GM19239 (cell line): ENCODE results near the gene RECQL5.

Source experiments
- DNase-seq: peaks from one replicate; pipeline ENCODE4 v3.0.0; 2011; ENCODE audit warnings: low spot score; ENCODE audit not compliant: insufficient read length
- FAIRE-seq: peaks from 2 replicates; lab custom pipeline; 2011; peaks lifted over from hg19 to GRCh38; lab: Jason Lieb, UNC

The RECQL5 gene

DNA sequence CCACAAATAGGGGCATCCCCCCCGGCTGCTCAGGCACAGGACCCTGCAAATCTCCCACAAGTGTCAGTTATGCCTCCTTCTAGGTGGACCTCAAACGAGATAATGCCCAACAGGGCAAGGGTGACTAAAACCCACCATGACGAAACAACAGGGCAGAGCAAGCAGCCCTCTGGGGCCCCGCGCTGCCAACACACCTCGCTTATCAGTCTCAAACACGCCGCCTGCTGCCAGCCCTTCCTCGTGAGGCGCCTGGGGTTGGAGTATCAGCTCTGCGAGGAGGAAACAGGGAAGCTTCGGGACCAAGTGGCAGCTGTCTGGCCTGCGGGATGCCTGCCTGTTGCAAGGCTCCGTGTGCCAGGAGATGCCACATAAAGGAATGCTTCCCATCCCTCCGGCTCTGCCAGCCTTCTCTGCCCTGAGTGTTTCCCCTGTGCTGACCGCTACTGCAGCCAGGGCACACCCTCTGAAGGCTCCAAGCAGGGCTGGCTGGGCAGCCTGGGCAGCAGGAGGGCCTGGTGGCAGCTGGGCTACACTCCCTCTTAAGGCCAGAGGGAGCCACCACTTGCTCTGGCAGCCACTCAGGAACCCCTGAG, 31.2 kb downstream of the RECQL5 start:
- no peak for DNase-seq
- no peak for FAIRE-seq

DNA sequence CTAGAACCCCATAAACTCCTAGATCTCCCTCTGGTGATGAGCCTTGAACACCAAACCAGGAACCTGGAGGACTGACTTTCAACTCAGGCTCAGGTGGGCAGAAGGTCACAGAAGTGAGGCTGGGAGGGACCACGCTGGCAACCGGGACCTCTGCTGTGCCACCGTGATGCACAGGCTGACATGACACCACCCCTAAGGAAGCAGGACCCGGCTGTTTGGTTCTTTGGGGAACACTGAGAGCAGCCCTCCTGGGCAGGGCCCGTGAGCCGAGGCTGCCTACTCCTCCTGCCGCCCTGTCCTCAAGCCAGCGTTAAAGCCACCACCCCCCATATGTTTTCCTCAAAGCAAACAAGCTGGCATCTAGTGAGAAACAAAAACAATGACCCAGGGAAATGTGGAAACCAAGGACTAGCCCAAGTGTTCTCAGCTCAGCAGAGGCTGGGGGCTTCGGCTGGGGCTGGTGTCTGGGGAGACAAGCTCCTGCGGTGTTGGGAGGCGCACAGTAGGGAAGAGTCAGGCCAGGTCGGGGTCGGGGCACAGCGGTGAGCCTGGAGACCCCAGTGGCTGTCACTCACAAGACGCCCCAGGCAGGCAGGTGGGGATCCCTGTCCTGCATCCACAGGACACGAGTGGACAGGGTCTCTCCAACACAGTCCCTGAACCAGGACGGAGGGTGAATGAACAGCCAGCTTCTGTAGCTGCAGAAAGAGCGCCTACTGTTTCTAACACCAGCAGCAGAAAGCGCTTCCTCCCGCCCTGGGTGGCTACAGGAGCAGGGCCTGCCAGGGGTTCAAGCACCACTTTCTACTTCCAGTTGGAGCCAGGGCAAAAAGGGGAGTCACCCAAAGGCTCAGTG, 32.0 kb downstream of the RECQL5 start:
- no peak for FAIRE-seq
- no peak for DNase-seq

GRCh38 chr17:75634376-75634740, 32.6 kb downstream of the RECQL5 start:
- DNase-seq = no peak
- no peak for FAIRE-seq

DNA sequence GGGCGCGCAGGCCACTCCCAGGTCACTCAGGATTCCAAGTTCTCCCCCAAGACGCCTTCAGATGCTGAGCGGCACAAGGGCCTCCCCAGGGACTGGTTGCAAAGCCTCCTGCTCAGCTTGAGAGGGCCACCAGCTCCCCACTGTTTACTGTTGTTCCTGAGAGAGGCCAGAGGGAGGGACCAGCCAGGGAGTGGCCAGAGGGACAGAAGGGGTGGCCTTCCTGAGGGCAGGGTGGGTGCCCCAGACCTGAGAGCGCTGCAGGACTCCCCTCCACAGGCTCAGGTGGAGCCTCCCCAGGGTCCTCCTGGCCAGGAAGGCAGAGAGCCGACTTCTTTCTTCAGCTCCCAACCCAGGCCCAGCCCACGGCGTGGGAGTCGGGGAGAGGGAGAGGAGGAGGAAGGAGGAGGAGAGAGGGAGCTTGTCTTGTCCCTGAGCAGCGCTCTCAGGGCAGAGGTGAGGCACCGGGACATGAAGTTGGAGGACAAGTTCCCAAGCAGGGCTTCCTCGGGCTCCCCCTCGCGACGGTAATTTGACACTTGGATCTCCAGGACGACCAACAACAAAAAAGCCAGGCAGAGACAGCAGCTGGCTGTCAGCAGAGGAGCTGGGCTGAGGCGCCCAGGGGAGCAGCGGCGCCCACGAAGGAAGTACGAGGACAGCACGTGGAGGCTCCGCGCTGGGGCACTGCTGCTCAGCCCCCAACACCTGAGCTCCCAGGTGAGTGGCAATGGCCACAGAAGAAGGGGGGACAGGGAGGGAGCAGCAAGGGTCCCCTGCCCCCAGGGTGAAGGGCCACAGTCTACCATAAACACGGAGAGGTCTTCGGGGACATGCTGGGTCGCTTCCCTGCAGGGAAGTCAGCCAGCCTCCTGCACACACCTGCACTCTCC, 33.2 kb downstream of the RECQL5 start:
- DNase-seq = peak; percentile 84
- peak; percentile 74 for FAIRE-seq

DNA sequence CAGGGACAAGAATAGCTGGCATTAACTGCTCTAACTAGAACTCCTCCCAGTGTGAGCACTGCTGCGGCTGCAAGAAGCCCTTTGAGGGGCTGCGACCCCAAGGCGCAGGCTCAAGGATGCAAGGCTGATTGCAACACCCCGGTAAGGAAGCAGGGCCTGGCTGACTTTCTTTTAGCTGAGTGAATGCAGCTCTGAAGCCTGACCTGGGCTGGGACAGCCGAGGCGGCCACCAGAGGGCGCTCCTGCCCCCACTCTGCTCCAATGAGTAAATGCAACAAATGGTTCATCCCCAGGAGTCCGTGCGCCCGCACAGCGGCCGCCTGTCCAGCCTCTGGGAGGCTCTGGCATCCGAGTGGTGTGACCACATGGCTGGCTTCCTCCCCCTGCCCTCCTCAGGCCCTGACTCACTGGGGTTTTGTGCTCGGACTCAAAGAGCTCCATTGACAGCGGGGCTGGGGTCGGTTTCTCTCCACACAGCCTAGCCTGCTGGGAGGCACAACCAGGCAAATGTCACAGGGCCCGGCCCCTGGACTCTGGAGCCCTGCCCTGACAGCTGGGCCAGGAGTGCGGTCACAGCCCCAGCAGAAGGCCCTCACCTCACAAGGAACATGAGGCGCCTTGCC, 34.0 kb downstream of the RECQL5 start, which contains the start of gene SMIM5:
Gene SMIM5 (plus strand): TSS at position 572 of the 623 bp plus-strand sequence. CDS start 6,768 bp downstream, outside the sequence.
- FAIRE-seq (peak; percentile 45), DNase-seq (peak; percentile 99)

DNA sequence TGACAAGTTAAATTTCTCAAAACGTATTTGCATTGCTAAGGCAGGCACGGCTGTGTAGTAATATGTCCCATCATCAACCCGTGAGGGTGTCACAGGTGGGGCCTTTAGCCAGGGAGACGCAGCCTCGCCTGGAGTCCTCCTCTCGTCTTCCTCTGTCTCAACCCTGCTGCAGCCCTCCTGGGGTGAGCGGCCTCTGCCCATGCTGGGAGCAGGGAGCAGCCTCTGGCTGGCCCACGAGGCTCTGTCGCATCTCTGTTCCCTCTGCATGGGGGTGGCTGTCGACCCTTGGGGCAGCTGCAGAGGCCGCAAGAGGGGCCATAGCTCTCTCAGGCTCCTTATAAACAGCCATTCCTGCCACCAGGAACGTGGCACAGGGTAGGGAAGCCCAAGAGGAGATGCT, 34.5 kb downstream of the RECQL5 start:
- DNase-seq = no peak
- no peak for FAIRE-seq

DNA sequence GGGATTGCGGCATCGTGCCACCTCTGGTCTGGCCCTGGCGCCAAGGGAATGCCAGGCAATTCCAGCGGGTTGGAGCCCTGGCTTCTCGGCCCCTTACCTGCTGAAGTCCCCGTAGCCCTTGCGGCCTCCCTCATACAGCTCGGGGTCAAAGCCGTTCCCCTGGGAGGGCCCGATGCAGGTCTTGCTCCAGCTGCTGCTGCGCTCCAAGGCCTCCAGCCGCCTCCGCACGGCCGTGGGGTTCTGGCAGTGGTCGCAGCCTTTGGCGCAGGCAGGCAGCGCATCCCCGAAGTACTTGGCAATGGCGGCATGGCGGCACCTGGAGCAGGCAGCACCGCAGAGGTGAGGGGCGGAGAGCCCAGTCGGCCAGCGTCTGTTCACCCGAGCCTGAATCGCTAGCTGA, 35.6 kb downstream of the RECQL5 start:
- FAIRE-seq (no peak), DNase-seq (no peak)

DNA sequence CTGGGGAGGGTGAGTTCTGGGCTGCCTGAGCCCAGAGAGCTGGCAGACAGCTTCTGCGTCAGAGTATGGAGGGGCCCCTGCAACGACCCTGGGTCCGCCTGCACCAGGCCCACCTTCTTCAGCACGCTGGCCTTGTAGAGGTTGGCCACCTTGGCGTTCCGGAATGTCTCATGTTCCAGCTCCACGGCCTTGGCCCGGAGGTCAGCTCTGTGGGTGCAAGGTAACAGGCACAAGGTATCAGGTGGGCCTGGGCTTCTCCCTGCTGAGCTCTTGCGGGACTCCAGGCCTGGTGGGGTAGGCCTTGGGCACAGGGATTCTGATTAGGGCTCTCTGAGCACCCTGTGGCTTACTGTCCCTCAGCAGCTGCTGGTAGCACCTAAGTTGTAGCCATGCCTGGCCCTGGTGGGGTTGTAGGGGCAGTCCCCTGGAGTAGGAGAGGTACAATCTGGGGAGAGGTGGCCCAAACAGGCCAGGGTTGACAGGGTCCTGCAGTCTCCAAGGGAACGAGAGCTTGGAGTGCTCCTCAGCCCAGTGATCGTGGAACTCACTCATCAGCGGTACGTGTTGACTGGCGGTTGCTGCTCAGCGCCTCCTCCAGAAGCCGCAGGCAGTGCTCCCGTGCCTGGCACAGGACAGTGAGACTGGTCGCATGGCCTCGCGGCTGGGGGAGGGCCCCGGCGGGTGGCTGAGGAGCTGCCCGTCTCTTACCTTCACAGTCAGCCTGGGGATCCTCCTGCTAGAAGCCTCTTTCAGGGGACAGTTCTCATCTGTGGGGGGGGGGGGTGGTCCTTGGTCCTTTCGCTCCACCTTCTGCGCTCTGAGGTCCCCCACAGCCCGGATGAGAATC, 36.7 kb downstream of the RECQL5 start:
- FAIRE-seq (no peak), DNase-seq (no peak)

DNA sequence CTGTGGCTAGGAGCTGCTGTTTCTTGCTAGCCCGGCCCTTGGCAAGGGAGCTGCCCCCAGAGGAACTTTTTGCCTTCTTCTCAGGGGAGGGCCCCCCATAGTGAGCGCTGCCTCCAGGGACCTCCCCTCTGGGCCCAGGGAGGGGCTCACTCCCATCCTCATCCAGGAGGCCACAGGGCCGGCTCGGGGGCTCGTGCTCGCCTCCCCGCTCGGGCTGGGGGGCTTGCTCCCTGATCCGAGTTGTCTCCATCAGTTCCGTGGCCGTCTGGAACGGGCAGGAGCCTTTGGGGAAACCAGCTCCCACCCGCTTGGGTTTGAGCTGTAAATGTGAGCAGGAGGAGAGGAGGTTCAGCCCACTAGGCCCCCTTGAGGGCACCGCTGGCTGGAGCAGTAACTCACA, 37.8 kb downstream of the RECQL5 start:
- FAIRE-seq (no peak), DNase-seq (no peak)

DNA sequence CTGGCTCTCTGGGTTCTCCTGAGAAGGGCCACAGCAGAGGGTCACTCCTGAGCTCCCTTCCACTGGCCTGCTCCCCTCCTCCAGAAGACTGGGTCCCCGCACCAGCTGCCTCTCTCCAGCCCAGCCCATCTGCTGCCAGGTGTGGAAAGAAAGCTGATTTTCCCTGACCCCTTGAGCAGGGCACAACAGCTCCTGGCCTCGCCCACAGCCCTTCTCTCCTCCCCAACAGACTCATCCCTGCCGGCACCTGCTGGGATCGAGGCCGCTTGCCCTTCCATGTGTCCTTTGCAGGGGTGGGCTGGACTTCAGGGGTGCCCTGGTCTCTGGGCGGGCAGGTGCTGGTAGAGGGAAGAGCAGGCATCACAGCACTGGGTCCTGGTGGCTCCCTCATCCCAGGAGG, 38.5 kb downstream of the RECQL5 start:
- DNase-seq = no peak
- FAIRE-seq = no peak

GRCh38 chr17:75627094-75627493, 39.9 kb downstream of the RECQL5 start:
- FAIRE-seq = no peak
- no peak for DNase-seq

GRCh38 chr17:75626496-75627038, 40.4 kb downstream of the RECQL5 start:
- DNase-seq (no peak), FAIRE-seq (no peak)

- FAIRE-seq = no peak
- DNase-seq = peak; percentile 70
Observed at GRCh38 chr17:75625813-75626486, 41.0 kb downstream of the RECQL5 start.

DNA sequence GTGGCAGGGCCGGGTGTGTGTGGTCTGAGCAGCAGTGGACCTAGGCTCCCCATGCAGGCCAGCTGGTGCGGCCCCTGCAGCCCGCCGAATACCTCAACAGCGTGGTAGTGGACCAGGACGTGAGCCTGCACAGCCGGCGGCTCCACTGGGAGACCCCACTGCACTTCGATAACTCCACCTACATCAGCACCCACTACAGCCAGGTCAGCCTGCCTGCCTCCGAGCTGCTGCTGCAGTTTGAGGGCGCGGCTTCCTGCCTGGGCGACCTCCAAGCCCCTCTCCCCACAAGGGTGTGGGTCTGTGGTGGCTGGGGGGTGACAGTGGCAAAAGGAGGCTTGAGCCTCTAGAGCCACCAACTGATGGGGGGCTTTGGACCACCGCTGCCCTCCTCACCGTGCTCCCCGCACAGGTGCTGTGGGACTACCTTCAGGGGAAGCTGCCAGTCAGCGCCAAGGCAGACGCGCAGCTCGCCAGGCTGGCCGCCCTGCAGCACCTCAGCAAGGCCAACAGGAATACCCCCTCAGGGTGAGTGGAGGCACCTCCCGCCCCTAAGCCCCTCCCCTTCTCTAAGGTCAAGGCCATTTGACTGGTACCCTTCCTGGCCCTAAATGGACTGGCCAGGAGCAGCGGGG, 42.1 kb downstream of the RECQL5 start:
- FAIRE-seq (no peak), DNase-seq (no peak)

DNA sequence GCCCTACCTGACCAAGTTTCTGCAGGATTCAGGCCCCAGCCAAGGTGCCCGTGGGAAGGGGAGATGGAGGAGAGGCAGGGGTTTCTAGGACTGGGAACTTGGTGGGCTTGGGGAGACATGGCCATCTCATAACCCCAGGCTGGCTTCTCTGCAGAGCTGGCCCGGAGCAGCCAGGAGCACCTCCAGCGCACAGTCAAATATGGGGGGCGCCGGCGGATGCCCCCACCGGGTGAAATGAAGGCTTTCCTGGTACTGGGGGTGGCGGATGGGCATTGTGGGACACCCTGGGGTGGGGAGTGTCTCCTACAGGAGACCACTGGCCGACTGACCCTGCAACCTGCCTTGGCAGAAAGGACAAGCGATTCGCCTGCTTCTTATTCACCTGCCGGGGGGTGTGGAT, 42.9 kb downstream of the RECQL5 start:
- no peak for FAIRE-seq

DNA sequence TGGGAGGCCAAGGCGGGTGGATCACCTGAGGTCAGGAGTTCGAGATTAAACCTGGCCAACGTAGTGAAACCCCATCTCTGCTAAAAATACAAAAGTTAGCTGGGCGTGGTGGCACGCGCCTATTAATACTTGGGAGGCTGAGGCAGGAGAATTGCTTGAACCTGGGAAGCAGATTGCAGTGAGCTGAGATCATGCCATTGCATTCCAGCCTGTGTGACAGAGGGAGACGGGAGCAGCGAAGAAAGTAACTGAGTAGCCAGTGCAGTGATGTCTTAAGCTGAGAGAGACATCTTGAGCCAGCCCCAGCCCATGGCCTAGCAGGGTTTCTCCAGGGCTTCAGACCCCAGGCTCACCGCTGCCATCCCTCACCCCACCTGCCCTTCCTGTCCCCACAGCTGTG, 43.6 kb downstream of the RECQL5 start:
- FAIRE-seq (no peak), DNase-seq (no peak)

More for the DNA sequence above, 42.9 kb downstream of the RECQL5 start:
- no peak for DNase-seq

DNA sequence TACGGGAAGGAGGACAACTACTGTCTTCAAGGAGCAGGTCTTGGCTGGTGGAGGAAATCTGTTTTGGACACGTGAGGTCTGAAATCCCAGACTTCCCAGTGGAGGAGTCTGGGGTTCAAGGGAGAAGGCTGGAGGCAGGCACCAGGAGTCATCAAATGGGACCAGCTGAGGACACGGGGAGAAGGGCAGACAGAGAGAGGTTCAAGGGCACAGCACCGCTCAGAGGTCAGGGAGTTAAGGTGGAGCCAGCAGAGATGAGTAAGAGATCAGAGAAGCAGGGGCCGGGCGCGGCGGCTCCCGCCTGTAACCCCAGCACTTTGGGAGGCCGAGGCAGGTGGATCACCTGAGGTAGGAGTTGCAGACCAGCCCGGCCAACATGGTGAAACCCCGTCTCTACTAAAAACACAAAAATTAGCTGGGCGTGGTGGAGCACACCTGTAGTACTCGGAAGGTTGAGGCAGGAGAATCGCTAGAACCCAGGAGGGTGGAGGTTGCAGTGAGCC, 44.1 kb downstream of the RECQL5 start:
- no peak for FAIRE-seq
- DNase-seq = no peak

DNA sequence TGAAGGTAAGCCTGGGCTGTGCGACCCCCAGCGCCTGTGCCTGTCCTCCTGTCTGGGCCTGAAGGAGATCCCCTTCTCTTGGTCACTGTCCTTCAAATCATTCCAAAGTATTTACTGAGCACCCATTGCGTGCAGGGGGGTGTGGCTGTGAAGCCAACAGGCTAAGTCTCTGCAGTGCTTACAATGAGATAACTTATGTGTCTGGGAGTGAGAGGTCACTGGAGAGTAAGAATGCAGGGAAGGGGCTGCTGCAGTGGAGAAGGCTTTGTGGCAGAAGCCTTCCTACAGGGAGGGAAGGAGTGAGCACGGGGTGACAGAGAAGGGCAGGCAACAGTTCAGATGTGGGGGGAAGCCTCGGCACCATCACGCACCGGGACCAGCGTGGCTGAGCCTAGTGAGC, 44.9 kb downstream of the RECQL5 start:
- DNase-seq (no peak), FAIRE-seq (no peak)
